Endothelial cell (in vitro differentiated cells): ENCODE results near the gene C1QA. TPM values are rescaled to one million over a fixed set of nuclear protein-coding genes. Genes with fewer than 3 reads are reported as not detected.

ENCODE experiments used
- DNase-seq: peaks from one replicate; pipeline ENCODE4 v3.0.0; 2021; ENCODE audit warnings: low spot score
- H3K27ac Mint-ChIP-seq: one replicate; pipeline ENCODE4 v1.8.0; 2021; ENCODE audit warnings: mixed read lengths, inconsistent platforms; ENCODE audit not compliant: unreplicated experiment
- H3K27me3 Mint-ChIP-seq: one replicate; pipeline ENCODE4 v1.8.0; 2021; ENCODE audit warnings: mild to moderate bottlenecking, moderate library complexity, mixed read lengths, inconsistent platforms; ENCODE audit not compliant: unreplicated experiment
- H3K36me3 Mint-ChIP-seq: one replicate; pipeline ENCODE4 v1.8.0; 2021; ENCODE audit warnings: mild to moderate bottlenecking, low read depth, mixed read lengths, inconsistent platforms; ENCODE audit not compliant: unreplicated experiment
- H3K4me1 Mint-ChIP-seq: one replicate; pipeline ENCODE4 v1.8.0; 2021; ENCODE audit warnings: mild to moderate bottlenecking, mixed read lengths, inconsistent platforms; ENCODE audit not compliant: unreplicated experiment
- H3K4me3 Mint-ChIP-seq: one replicate; pipeline ENCODE4 v1.8.0; 2021; ENCODE audit warnings: mild to moderate bottlenecking, mixed read lengths, inconsistent platforms; ENCODE audit not compliant: unreplicated experiment
- H3K9me3 Mint-ChIP-seq: one replicate; pipeline ENCODE4 v1.8.0; 2021; ENCODE audit warnings: mixed read lengths, inconsistent platforms; ENCODE audit not compliant: unreplicated experiment
- CTCF ChIP-seq: fragments of 200-600 bp; sonication (generic); IDR thresholded peaks from one replicate; pipeline ENCODE4 v1.5.0; 2021; ENCODE audit warnings: antibody characterized with exemption; ENCODE audit not compliant: unreplicated experiment
- total RNA-seq: library from RNA; stranded (reverse); fragmentation: NEBNext Ultra II Directional; extraction: Animal tissue kit (Norgen Biotek cat#: 25700); gene quantifications from one replicate; pipeline ENCODE4 v1.2.1, GENCODE V29; 2021; ENCODE audit not compliant: unreplicated experiment

Gene C1QA
- total RNA-seq, 1 donor from 2014 or later, result not detected

- no peak overlapping the region for H3K27ac Mint-ChIP-seq
- H3K9me3 Mint-ChIP-seq, result no peaks in the 10 kb centered on the region
- no peak for DNase-seq
- H3K4me3 Mint-ChIP-seq, result no peak overlapping the region
- peaks cover 12% of the 10 kb centered on the region for H3K4me1 Mint-ChIP-seq
- TF ChIP-seq CTCF, result no peak
- H3K36me3 Mint-ChIP-seq, result no peaks in the 10 kb centered on the region
- H3K27me3 Mint-ChIP-seq, result peaks cover 8% of the 10 kb centered on the region
Observed at GRCh38 chr1:22606161-22606560, 30.3 kb upstream of the C1QA start.

- peak; percentile 57 for DNase-seq
- Mint-ChIP-seq H3K9me3 (no peaks in the 10 kb centered on the region), H3K4me1 (peaks cover 12% of the 10 kb centered on the region), H3K27ac (no peak overlapping the region), H3K27me3 (peaks cover 8% of the 10 kb centered on the region), H3K4me3 (no peak overlapping the region), H3K36me3 (no peaks in the 10 kb centered on the region)
- no peak for TF ChIP-seq CTCF
Observed at GRCh38 chr1:22607154-22607553, 29.3 kb upstream of the C1QA start.

GRCh38 chr1:22608361-22608760 lies 28.1 kb upstream of the C1QA start:
- Mint-ChIP-seq H3K27me3 (peaks cover 8% of the 10 kb centered on the region), H3K4me1 (peaks cover 12% of the 10 kb centered on the region), H3K4me3 (no peak overlapping the region), H3K36me3 (no peaks in the 10 kb centered on the region), H3K9me3 (no peaks in the 10 kb centered on the region), H3K27ac (no peak overlapping the region)
- no peak for DNase-seq
- TF ChIP-seq CTCF, result no peak

GRCh38 chr1:22609291-22609690 lies 27.1 kb upstream of the C1QA start:
- no peak for DNase-seq
- no peak for TF ChIP-seq CTCF
- peaks cover 8% of the 10 kb centered on the region for H3K27me3 Mint-ChIP-seq
- no peaks in the 10 kb centered on the region for H3K36me3 Mint-ChIP-seq
- H3K9me3 Mint-ChIP-seq, result no peaks in the 10 kb centered on the region
- H3K4me3 Mint-ChIP-seq, result no peak overlapping the region
- H3K27ac Mint-ChIP-seq, result no peak overlapping the region
- H3K4me1 Mint-ChIP-seq, result peaks cover 12% of the 10 kb centered on the region

- no peaks in the 10 kb centered on the region for H3K9me3 Mint-ChIP-seq
- peaks cover 12% of the 10 kb centered on the region for H3K4me1 Mint-ChIP-seq
- no peak overlapping the region for H3K4me3 Mint-ChIP-seq
- no peak overlapping the region for H3K27ac Mint-ChIP-seq
- TF ChIP-seq CTCF, result no peak
- H3K27me3 Mint-ChIP-seq, result peaks cover 10% of the 10 kb centered on the region
- peak; percentile 82 for DNase-seq
- no peaks in the 10 kb centered on the region for H3K36me3 Mint-ChIP-seq
Observed at GRCh38 chr1:22611530-22611947, 24.9 kb upstream of the C1QA start.
